HG02943 (cell line): ENCODE data around the gene RNF19B.

Experiments
- ATAC-seq: cut with Tn5 transposase; IDR thresholded peaks from one replicate; pipeline ENCODE4 v1.9.1; 2021; ENCODE audit warnings: mild to moderate bottlenecking, low read depth, moderate library complexity; ENCODE audit not compliant: unreplicated experiment

Gene RNF19B

GRCh38 chr1:32891630-32892029 lies 73.0 kb downstream of the RNF19B start:
- no peak for ATAC-seq

GRCh38 chr1:32891241-32891570 lies 73.4 kb downstream of the RNF19B start:
- ATAC-seq: no peak

GRCh38 chr1:32890516-32891240 lies 73.9 kb downstream of the RNF19B start:
- no peak for ATAC-seq

GRCh38 chr1:32889731-32890278 lies 74.8 kb downstream of the RNF19B start:
- no peak for ATAC-seq

GRCh38 chr1:32888677-32889420 lies 75.8 kb downstream of the RNF19B start:
- no peak for ATAC-seq

- no peak for ATAC-seq
These were observed 76.5 kb downstream of the RNF19B start for GRCh38 chr1:32888134-32888533.

- ATAC-seq: no peak
These were observed 77.0 kb downstream of the RNF19B start for GRCh38 chr1:32887623-32888022.

GRCh38 chr1:32886828-32887414 lies 77.7 kb downstream of the RNF19B start:
- no peak for ATAC-seq
